22Rv1 (cell line): ENCODE data around the gene TPCN2.

Experiments used
- H3K27ac ChIP-seq: fragments of 450-650 bp; 2 replicates; pipeline ENCODE4 v1.5.1; 2017
- ZFX ChIP-seq: fragments of 450-650 bp; IDR thresholded peaks from 2 replicates; pipeline ENCODE4 v1.6.1; 2017; ENCODE audit warnings: antibody characterized with exemption, borderline replicate concordance
- TF ChIP-seq, protein P1 (sequence below): fragments of 450-650 bp; IDR thresholded peaks from 2 replicates; pipeline ENCODE4 v1.5.1; 2017; ENCODE audit warnings: mild to moderate bottlenecking

Gene TPCN2

DNA sequence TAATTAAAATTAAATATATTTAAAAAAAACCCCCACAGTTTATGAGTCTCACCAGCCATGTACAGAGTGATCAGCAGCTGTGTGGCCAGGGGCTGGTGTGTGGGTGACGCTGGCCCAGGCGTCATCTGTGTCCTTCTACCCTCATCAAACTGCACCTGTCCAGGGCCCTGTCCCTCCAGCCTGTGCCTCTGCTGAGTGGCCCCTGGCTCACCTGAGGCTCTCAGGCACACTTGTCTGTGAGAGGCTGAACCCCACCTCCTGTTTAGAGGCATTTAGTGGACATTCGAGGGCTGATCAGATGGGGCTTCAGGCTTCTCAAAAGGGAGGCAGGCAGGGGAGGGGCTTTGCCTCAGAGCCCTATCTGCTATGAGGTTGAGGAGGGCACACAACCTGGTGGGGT lies 77.1 kb downstream of the TPCN2 start:
- TF ChIP-seq, protein P1, sequence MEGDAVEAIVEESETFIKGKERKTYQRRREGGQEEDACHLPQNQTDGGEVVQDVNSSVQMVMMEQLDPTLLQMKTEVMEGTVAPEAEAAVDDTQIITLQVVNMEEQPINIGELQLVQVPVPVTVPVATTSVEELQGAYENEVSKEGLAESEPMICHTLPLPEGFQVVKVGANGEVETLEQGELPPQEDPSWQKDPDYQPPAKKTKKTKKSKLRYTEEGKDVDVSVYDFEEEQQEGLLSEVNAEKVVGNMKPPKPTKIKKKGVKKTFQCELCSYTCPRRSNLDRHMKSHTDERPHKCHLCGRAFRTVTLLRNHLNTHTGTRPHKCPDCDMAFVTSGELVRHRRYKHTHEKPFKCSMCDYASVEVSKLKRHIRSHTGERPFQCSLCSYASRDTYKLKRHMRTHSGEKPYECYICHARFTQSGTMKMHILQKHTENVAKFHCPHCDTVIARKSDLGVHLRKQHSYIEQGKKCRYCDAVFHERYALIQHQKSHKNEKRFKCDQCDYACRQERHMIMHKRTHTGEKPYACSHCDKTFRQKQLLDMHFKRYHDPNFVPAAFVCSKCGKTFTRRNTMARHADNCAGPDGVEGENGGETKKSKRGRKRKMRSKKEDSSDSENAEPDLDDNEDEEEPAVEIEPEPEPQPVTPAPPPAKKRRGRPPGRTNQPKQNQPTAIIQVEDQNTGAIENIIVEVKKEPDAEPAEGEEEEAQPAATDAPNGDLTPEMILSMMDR, result no peak
- no peak for TF ChIP-seq ZFX

DNA sequence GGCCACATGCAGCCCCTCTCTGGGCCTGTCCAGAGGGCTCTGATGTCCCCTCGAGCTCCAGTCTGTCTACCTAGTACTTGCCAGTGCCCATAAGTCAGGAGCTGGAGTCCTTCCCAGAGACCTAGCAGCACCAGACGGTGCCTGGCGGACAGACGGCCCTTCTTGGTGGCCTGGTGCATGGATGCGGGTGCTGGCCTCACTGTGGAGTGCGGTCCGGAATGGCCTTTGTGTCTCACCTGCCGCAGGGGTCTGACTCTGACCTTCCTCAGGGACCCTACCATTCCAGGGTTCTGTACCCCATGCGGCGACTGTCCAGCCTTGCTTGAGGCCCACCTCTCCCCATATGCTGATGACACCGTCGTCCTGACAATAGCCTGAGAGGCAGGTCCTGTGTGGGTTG lies 77.6 kb downstream of the TPCN2 start:
- no peak overlapping the region for H3K27ac ChIP-seq
- TF ChIP-seq, protein P1, result no peak
- no peak for TF ChIP-seq ZFX

More for the DNA sequence above, 77.1 kb downstream of the TPCN2 start:
- H3K27ac ChIP-seq, result no peak overlapping the region

DNA sequence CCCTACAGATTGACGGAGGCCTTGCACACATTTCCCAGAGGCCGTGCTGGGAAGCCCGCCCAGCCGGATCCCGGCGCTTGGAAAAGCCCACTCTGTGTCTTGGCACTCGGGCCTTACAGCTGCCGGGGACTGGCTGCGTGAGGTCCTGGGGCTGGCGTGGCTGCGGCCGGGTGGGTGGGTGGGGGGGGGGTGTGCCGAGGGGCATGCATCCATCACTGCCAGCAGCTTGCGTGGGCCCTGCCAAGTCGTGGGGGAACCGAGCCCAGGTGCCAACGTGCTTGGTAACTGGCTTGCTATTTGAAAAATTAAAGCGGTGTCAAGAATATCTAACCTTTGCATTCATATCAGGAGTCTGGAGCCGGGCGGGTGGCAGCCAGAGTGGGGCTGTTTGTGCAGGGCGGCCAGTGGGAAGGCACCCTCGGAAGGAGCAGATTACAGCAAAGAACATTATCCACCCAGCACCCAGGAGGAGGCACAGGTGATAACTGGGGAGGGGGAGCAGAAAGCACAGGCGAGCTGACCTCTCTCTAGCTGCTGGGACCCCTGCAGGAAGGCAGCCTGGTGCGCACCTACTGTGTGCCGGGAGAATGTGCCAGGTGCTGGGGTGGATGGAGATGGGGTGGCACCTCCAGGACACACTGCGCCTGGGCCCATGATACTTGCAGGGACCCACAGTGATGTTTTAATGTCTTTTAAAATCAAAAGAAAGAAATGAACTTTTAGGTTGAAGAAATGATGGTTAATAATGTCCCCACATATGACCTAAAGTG lies 78.5 kb downstream of the TPCN2 start:
- TF ChIP-seq, protein P1, result no peak
- TF ChIP-seq ZFX, result no peak
- H3K27ac ChIP-seq, result no peak overlapping the region

DNA sequence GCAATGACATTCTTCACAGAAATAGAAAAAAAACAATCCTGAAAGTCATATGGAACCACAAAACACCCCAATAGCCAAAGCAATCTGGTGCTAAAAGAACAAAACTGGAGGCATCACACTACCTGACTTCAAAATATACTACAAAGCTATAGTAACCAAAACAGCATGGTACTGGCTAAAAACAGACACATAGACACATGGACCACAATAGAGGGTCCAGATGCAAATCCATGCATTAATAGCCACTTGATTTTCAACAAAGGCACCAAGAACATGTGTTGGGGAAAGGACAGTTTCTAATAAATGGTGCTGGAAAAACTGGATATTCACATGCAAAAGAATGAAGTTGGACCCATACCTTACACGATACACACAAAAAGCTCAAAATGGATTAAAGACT lies 79.2 kb downstream of the TPCN2 start:
- TF ChIP-seq, protein P1, result no peak
- H3K27ac ChIP-seq, result no peak overlapping the region

- no peak for TF ChIP-seq ZFX
- TF ChIP-seq, protein P1, result no peak
- H3K27ac ChIP-seq, result no peak overlapping the region
Measured at GRCh38 chr11:69129053-69129452, 80.3 kb downstream of the TPCN2 start.

- TF ChIP-seq, protein P1, result no peak
- no peak for TF ChIP-seq ZFX
- no peak overlapping the region for H3K27ac ChIP-seq
Measured at GRCh38 chr11:69129647-69130046, 80.9 kb downstream of the TPCN2 start.

DNA sequence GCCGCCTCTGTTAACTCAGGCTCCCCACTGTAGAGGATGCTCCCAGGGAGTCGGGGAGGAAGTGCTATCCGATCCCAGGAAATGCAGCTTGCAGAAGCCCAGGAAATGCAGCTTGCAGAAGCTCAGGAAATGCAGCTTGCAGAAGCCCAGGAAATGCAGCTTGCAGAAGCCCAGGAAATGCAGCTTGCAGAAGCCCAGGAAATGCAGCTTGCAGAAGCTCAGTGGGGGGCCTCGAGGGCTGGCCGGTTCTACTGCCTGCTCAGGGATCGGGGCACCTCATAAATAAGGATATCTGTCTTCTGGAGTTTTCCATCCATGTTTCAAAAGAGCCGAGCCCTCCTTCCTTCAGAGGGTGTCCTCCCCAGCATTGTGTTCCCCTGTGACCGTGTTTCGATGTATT lies 81.9 kb downstream of the TPCN2 start:
- TF ChIP-seq ZFX, result no peak
- TF ChIP-seq, protein P1, result no peak
- no peak overlapping the region for H3K27ac ChIP-seq
